Measurements from ENCODE around the gene RAB11FIP4. TPM values are rescaled to one million over a fixed set of nuclear protein-coding genes. Genes with fewer than 3 reads are reported as not detected.
A peak's percentile ranks its signal among the peaks of the same experiment; 100 is the strongest.
"Not testable (repeated sequence)": the region's sequence is repeated elsewhere in the genome, so short reads cannot be mapped to it uniquely, and the experiment has no call there.

RAB11FIP4 gene
- total and polyA plus RNA-seq, 2 of the 13 experiments (the other 11 are each of a cell fraction or from before 2014, with no cell fraction given), result 28.0 to 89.3 TPM

DNA sequence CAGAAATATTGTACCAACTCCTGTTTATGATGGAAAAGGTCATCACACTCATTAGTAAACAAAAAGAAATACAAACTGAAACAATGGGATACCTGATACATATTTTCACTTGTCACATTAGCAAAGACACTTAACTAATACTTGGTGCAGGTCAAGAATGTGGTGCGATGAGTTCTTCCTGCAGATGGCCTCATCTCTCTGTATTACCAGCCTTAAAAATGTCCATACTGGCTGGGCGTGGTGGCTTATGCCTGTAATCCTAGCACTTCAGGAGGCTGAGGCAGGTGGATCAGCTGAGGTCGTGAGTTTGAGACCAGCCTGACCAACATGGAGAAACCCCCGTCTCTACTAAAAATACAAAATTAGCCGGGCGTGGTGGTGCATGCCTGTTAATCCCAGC, 8.0 kb upstream of the RAB11FIP4 start:
- H3K4me1 ChIP-seq (ENCODE audit: insufficient read depth, low read length), result peaks cover 29% of the 10 kb centered on the region
- H3K36me3 ChIP-seq (replicated peaks in 1 of 2; ENCODE audit: control insufficient read depth in 1 of 2, insufficient read depth in 2 of 2, low read length in 2 of 2); H3K79me2 ChIP-seq (ENCODE audit: insufficient read depth, low read length); DNase-seq (ENCODE audit: low spot score); BruUV-seq (replicated peaks); H3K9me3 ChIP-seq (ENCODE audit: low read length); FAIRE-seq; H2AFZ ChIP-seq (ENCODE audit: low read length); in situ Hi-C loops (cut with HindIII; ENCODE audit: extremely low pct_ligation_motif_present, low pct_unique_long_range_greater_than_20kb); H3K9ac ChIP-seq (ENCODE audit: insufficient read depth, low read depth, low read length); H3K27ac ChIP-seq (ENCODE audit: extremely low read length, insufficient read depth, low read length); H4K20me1 ChIP-seq (ENCODE audit: insufficient read depth, low read length); CTCF ChIA-PET (ENCODE audit: low intra/inter-chr PET ratio, low total read pairs); H3K4me2 ChIP-seq (ENCODE audit: low read depth, low read length); ATAC-seq; H3K27me3 ChIP-seq (ENCODE audit: control insufficient read depth in 1 of 2, insufficient read depth in 2 of 2, low read length in 2 of 2); POLR2A ChIA-PET; H3K4me3 ChIP-seq (replicated peaks in 1 of 3; ENCODE audit: insufficient read depth in 1 of 3, low read depth in 2 of 3, low read length in 3 of 3); intact Hi-C loops (cut with micrococcal nuclease; ENCODE audit: unreplicated experiment): not testable (repeated sequence)
- 92% methylated on average over 6 of the region's 6 CpGs for WGBS (ENCODE audit: low lambda C conversion rate)
- TF ChIP-seq, protein P1, sequence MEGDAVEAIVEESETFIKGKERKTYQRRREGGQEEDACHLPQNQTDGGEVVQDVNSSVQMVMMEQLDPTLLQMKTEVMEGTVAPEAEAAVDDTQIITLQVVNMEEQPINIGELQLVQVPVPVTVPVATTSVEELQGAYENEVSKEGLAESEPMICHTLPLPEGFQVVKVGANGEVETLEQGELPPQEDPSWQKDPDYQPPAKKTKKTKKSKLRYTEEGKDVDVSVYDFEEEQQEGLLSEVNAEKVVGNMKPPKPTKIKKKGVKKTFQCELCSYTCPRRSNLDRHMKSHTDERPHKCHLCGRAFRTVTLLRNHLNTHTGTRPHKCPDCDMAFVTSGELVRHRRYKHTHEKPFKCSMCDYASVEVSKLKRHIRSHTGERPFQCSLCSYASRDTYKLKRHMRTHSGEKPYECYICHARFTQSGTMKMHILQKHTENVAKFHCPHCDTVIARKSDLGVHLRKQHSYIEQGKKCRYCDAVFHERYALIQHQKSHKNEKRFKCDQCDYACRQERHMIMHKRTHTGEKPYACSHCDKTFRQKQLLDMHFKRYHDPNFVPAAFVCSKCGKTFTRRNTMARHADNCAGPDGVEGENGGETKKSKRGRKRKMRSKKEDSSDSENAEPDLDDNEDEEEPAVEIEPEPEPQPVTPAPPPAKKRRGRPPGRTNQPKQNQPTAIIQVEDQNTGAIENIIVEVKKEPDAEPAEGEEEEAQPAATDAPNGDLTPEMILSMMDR (CRISPR knock-in tag; IDR thresholded peaks at IDR 0.05), result peak; percentile 39
- TF ChIP-seq STAG1 (CRISPR knock-in tag; IDR thresholded peaks at IDR 0.05), result peak; percentile 34; the same call in 1 of the 2 replicates

DNA sequence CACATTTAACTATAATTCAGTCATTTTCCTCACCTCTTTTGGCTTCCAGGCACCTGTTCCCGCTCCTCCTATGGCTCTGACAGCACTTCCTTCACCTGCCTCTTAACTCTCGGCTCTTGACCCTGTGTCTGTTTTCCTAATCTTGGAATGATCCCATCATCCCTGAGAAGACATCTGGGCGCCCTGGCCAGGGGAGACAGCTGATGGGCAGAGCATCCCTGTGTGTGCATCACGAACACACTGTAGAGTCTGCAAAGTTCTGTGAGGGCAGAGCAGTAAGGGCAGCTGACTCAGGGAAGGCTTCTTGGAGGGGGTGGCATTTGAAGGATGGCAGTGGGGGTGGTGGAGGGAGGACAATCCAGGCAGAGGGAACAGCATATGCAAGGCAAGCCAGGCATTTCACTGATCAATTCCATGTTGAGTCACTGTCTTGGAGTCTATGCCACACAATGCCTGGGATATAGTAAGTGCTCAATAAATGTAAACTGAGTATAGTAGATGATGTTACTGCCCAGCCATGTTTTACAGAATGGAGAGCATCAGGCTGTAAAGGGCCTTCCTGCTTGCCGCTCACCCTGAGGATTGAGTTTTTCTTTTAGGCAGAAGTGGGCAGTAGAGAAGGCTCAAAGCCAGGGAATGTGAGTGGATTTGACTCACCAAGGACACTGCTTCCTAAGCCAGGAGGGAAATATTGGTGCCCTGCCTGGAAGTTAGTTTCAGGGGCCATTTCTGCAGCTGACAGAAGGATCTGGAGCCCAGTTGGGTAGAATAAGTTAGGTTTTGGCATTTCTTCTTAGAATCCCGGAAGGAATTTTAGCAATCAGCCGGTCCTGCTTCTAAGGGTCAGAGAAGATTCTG, 5.8 kb upstream of the RAB11FIP4 start:
- ATAC-seq, result no peak
- CTCF ChIA-PET (ENCODE audit: low intra/inter-chr PET ratio, low total read pairs), result no interaction called here
- WGBS (ENCODE audit: low lambda C conversion rate), result 70% methylated on average over 7 of the region's 7 CpGs
- Histone ChIP-seq H2AFZ (ENCODE audit: low read length) (no peak overlapping the region), H3K27me3 (ENCODE audit: control insufficient read depth in 1 of 2, insufficient read depth in 2 of 2, low read length in 2 of 2) (peaks cover 3 to 11% of the 10 kb centered on the region in 2 experiments), H3K79me2 (ENCODE audit: insufficient read depth, low read length) (no peaks in the 10 kb centered on the region), H3K9ac (ENCODE audit: insufficient read depth, low read depth, low read length) (no peak overlapping the region), H3K27ac (ENCODE audit: extremely low read length, insufficient read depth, low read length) (no peak overlapping the region), H3K4me2 (ENCODE audit: low read depth, low read length) (no peak overlapping the region), H3K36me3 (replicated peaks in 1 of 2; ENCODE audit: control insufficient read depth in 1 of 2, insufficient read depth in 2 of 2, low read length in 2 of 2) (no peaks in the 10 kb centered on the region), H3K9me3 (ENCODE audit: low read length) (no peaks in the 10 kb centered on the region), H3K4me3 (replicated peaks in 1 of 3; ENCODE audit: insufficient read depth in 1 of 3, low read depth in 2 of 3, low read length in 3 of 3) (no peak overlapping the region), H3K4me1 (ENCODE audit: insufficient read depth, low read length) (peaks cover 8% of the 10 kb centered on the region), H4K20me1 (ENCODE audit: insufficient read depth, low read length) (no peaks in the 10 kb centered on the region)
- DNase-seq (ENCODE audit: low spot score), result no peak
- in situ Hi-C loops (cut with HindIII; ENCODE audit: extremely low pct_ligation_motif_present, low pct_unique_long_range_greater_than_20kb), result no loop called here
- no TSS peak for BruUV-seq (replicated peaks)
- no peak for FAIRE-seq
- POLR2A ChIA-PET, result no interaction called here
- intact Hi-C loops (cut with micrococcal nuclease; ENCODE audit: unreplicated experiment), result no loop called here
- TF ChIP-seq, protein P2, sequence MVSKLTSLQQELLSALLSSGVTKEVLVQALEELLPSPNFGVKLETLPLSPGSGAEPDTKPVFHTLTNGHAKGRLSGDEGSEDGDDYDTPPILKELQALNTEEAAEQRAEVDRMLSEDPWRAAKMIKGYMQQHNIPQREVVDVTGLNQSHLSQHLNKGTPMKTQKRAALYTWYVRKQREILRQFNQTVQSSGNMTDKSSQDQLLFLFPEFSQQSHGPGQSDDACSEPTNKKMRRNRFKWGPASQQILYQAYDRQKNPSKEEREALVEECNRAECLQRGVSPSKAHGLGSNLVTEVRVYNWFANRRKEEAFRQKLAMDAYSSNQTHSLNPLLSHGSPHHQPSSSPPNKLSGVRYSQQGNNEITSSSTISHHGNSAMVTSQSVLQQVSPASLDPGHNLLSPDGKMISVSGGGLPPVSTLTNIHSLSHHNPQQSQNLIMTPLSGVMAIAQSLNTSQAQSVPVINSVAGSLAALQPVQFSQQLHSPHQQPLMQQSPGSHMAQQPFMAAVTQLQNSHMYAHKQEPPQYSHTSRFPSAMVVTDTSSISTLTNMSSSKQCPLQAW (CRISPR knock-in tag; IDR thresholded peaks at IDR 0.05), result no peak
- TF ChIP-seq, protein P3, sequence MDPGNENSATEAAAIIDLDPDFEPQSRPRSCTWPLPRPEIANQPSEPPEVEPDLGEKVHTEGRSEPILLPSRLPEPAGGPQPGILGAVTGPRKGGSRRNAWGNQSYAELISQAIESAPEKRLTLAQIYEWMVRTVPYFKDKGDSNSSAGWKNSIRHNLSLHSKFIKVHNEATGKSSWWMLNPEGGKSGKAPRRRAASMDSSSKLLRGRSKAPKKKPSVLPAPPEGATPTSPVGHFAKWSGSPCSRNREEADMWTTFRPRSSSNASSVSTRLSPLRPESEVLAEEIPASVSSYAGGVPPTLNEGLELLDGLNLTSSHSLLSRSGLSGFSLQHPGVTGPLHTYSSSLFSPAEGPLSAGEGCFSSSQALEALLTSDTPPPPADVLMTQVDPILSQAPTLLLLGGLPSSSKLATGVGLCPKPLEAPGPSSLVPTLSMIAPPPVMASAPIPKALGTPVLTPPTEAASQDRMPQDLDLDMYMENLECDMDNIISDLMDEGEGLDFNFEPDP (CRISPR knock-in tag; conservative IDR thresholded peaks at IDR 0.05), result no peak
- TF ChIP-seq PHB2 (IDR thresholded peaks at IDR 0.05; ENCODE audit: partially characterized antibody) (no peak), XBP1 (CRISPR knock-in tag; IDR thresholded peaks at IDR 0.05) (no peak), STAG1 (CRISPR knock-in tag; IDR thresholded peaks at IDR 0.05) (no peak), ARNT (IDR thresholded peaks at IDR 0.05) (no peak), ZNF607 (CRISPR knock-in tag; IDR thresholded peaks at IDR 0.05; ENCODE audit: borderline replicate concordance) (no peak), CBX2 (IDR thresholded peaks at IDR 0.05; ENCODE audit: low read depth, low read length) (no peak), CBX2 (CRISPR knock-in tag; IDR thresholded peaks at IDR 0.05; ENCODE audit: low read depth) (no peak)
- TF ChIP-seq, protein P4, sequence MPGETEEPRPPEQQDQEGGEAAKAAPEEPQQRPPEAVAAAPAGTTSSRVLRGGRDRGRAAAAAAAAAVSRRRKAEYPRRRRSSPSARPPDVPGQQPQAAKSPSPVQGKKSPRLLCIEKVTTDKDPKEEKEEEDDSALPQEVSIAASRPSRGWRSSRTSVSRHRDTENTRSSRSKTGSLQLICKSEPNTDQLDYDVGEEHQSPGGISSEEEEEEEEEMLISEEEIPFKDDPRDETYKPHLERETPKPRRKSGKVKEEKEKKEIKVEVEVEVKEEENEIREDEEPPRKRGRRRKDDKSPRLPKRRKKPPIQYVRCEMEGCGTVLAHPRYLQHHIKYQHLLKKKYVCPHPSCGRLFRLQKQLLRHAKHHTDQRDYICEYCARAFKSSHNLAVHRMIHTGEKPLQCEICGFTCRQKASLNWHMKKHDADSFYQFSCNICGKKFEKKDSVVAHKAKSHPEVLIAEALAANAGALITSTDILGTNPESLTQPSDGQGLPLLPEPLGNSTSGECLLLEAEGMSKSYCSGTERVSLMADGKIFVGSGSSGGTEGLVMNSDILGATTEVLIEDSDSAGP (CRISPR knock-in tag; IDR thresholded peaks at IDR 0.05; ENCODE audit: borderline replicate concordance), result no peak

Measured in HepG2 (cell line).